Small intestine (tissue), 7 donors: ENCODE measurements around the gene COP1. TPM values are rescaled to one million over a fixed set of nuclear protein-coding genes. Genes with fewer than 3 reads are reported as not detected.

ENCODE experiments used
- DNase-seq, 2 donors: peaks; one replicate each; pipeline versions ENCODE4 v3.0.0 to v3.0.0-alpha.2; 2013
- FAIRE-seq: peaks from 2 replicates; lab custom pipeline; 2012; peaks lifted over from hg19 to GRCh38; lab: Jason Lieb, UNC
- H3K27ac ChIP-seq, 3 donors: one replicate each; pipeline ENCODE4 v1.5.1; 2013; ENCODE audit warnings: low read length in 2 of 3, mild to moderate bottlenecking in 2 of 3, control low read depth in 1 of 3, inconsistent platforms in 1 of 3, low read depth in 1 of 3, moderate library complexity in 1 of 3
- H3K27me3 ChIP-seq, 3 donors: one replicate each; pipeline ENCODE4 v1.6.1; 2013; ENCODE audit warnings: low read length in 3 of 3, inconsistent platforms in 1 of 3; ENCODE audit not compliant: control insufficient read depth in 3 of 3, insufficient read depth in 3 of 3
- H3K36me3 ChIP-seq, 3 donors: one replicate each; pipeline ENCODE4 v1.6.1; 2013; ENCODE audit warnings: low read length in 3 of 3, inconsistent platforms in 1 of 3, low read depth in 1 of 3, mild to moderate bottlenecking in 1 of 3, moderate library complexity in 1 of 3; ENCODE audit not compliant: control insufficient read depth in 3 of 3, insufficient read depth in 2 of 3
- H3K4me1 ChIP-seq, 3 donors: one replicate each; pipeline ENCODE4 v1.6.1; 2013; ENCODE audit warnings: low read length in 2 of 3, inconsistent platforms in 1 of 3, low read depth in 1 of 3, mild to moderate bottlenecking in 1 of 3, moderate library complexity in 1 of 3; ENCODE audit not compliant: control insufficient read depth in 3 of 3, insufficient read depth in 2 of 3
- H3K4me3 ChIP-seq, 3 donors: one replicate each; pipeline ENCODE4 v1.5.1; 2013; ENCODE audit warnings: low read length in 3 of 3, control low read depth in 1 of 3, inconsistent platforms in 1 of 3, low read depth in 1 of 3, mild to moderate bottlenecking in 1 of 3, moderate library complexity in 1 of 3
- H3K9me3 ChIP-seq, 2 donors: one replicate each; pipeline ENCODE4 v1.6.1; 2013; ENCODE audit warnings: low read depth in 1 of 2, low read length in 1 of 2; ENCODE audit not compliant: control insufficient read depth in 2 of 2, insufficient read depth in 1 of 2
- WGBS, 3 donors: extraction: QIAGEN DNeasy Blood & Tissue Kit; methylation state at CpG; one replicate each; pipeline ENCODE4 v1.1.7; 2013; 5-methylcytosine and 5-hydroxymethylcytosine counted together
- polyA plus RNA-seq, 4 donors: library from polyadenylated mRNA; stranded (reverse) in 3 of 4; unstranded in 1 of 4; fragments of 200-250 nt in 3 of 4; fragments of 120-200 nt in 1 of 4; gene quantifications; one replicate each; pipeline versions ENCODE4 v1.2.1 to v1.2.3, GENCODE V29; 2013
- donor health status: healthy with polysubstance abuse.
- donor health status: control.
- donor health status: control.
- donor health status: Bipolar disorder and iron deficiency.
- donor health status: healthy.

Gene COP1
- polyA plus RNA-seq, 4 donors = 34.2 to 68.4 (median 42.7) TPM

GRCh38 chr1:175960169-175960568 lies 246.9 kb downstream of the COP1 start:
- Histone ChIP-seq H3K27me3 (no peaks in the 10 kb centered on the region), H3K9me3 (no peaks in the 10 kb centered on the region), H3K36me3 (peaks cover 0 to 5% (median 3%) of the 10 kb centered on the region in 3 donors), H3K4me1 (no peaks in the 10 kb centered on the region), H3K4me3 (no peak overlapping the region), H3K27ac (no peak overlapping the region)
- DNase-seq (no peak), FAIRE-seq (no peak)
- 94 to 98% (median 97%) methylated on average over 1 of the region's 1 CpG for WGBS, 3 donors

- no peak for FAIRE-seq
- whole genome bisulfite sequencing, 3 donors = 88 to 97% (median 95%) methylated on average over 1 of the region's 1 CpG
These were observed 255.5 kb downstream of the COP1 start for GRCh38 chr1:175951627-175952026.

GRCh38 chr1:175947771-175948170 lies 259.3 kb downstream of the COP1 start:
- Histone ChIP-seq H3K4me3 (no peak overlapping the region), H3K36me3 (peaks cover 0 to 12% (median 6%) of the 10 kb centered on the region in 3 donors), H3K27me3 (no peaks in the 10 kb centered on the region), H3K9me3 (peaks cover 0 to 11% of the 10 kb centered on the region in 2 donors), H3K4me1 (no peaks in the 10 kb centered on the region), H3K27ac (no peak overlapping the region)
- DNase-seq (no peak), FAIRE-seq (no peak)

More at GRCh38 chr1:175951627-175952026, 255.5 kb downstream of the COP1 start:
- no peaks in the 10 kb centered on the region for H3K27me3 ChIP-seq
- peaks cover 2 to 15% (median 6%) of the 10 kb centered on the region in 3 donors for H3K36me3 ChIP-seq
- H3K4me3 ChIP-seq = no peak overlapping the region
- H3K27ac ChIP-seq = no peak overlapping the region
- H3K4me1 ChIP-seq = no peaks in the 10 kb centered on the region
- no peak for DNase-seq
- H3K9me3 ChIP-seq = peaks cover 0 to 13% of the 10 kb centered on the region in 2 donors

- no peaks in the 10 kb centered on the region for H3K4me1 ChIP-seq
- H3K27ac ChIP-seq = no peak overlapping the region
- H3K36me3 ChIP-seq = peaks cover 0 to 11% (median 6%) of the 10 kb centered on the region in 3 donors
- no peaks in the 10 kb centered on the region for H3K9me3 ChIP-seq
- no peak for DNase-seq
- no peak for FAIRE-seq
- H3K27me3 ChIP-seq = no peaks in the 10 kb centered on the region
- WGBS, 3 donors = 83 to 96% (median 89%) methylated on average over 2 of the region's 2 CpGs
- H3K4me3 ChIP-seq = no peak overlapping the region
These were observed 262.5 kb downstream of the COP1 start for GRCh38 chr1:175944591-175944990.

GRCh38 chr1:175941164-175941563 lies 265.9 kb downstream of the COP1 start:
- Histone ChIP-seq H3K4me1 (no peaks in the 10 kb centered on the region), H3K27me3 (no peaks in the 10 kb centered on the region), H3K9me3 (no peaks in the 10 kb centered on the region), H3K27ac (no peak overlapping the region), H3K36me3 (peaks cover 0 to 9% (median 0%) of the 10 kb centered on the region in 3 donors), H3K4me3 (no peak overlapping the region)
- no peak for FAIRE-seq
- DNase-seq = no peak
- 99 to 100% (median 100%) methylated on average over 2 of the region's 2 CpGs for WGBS, 3 donors

GRCh38 chr1:175936736-175937135 lies 270.4 kb downstream of the COP1 start:
- H3K36me3 ChIP-seq = peaks cover 0 to 6% (median 1%) of the 10 kb centered on the region in 3 donors
- no peaks in the 10 kb centered on the region for H3K4me1 ChIP-seq
- H3K9me3 ChIP-seq = no peaks in the 10 kb centered on the region
- 90 to 95% (median 94%) methylated on average over 6 of the region's 6 CpGs for WGBS, 3 donors
- FAIRE-seq = no peak
- H3K27me3 ChIP-seq = no peaks in the 10 kb centered on the region
- H3K27ac ChIP-seq = no peak overlapping the region
- DNase-seq = no peak
- no peak overlapping the region for H3K4me3 ChIP-seq

- DNase-seq (no peak), FAIRE-seq (no peak)
- 60 to 63% (median 62%) methylated on average over 3 of the region's 3 CpGs for WGBS, 3 donors
- Histone ChIP-seq H3K4me1 (no peaks in the 10 kb centered on the region), H3K36me3 (peaks cover 0 to 5% (median 1%) of the 10 kb centered on the region in 3 donors), H3K27ac (no peak overlapping the region), H3K27me3 (no peaks in the 10 kb centered on the region), H3K9me3 (no peaks in the 10 kb centered on the region), H3K4me3 (no peak overlapping the region)
These were observed 271.4 kb downstream of the COP1 start for GRCh38 chr1:175935566-175936115.

- Histone ChIP-seq H3K36me3 (peaks cover 0 to 5% (median 1%) of the 10 kb centered on the region in 3 donors), H3K27me3 (no peaks in the 10 kb centered on the region), H3K27ac (no peak overlapping the region), H3K9me3 (no peaks in the 10 kb centered on the region), H3K4me1 (no peaks in the 10 kb centered on the region), H3K4me3 (no peak overlapping the region)
- 89 to 95% (median 92%) methylated on average over 3 of the region's 3 CpGs for WGBS, 3 donors
- no peak for DNase-seq
- FAIRE-seq = no peak
These were observed 271.9 kb downstream of the COP1 start for GRCh38 chr1:175935166-175935565.

GRCh38 chr1:175933801-175934200 lies 273.3 kb downstream of the COP1 start:
- H3K27me3 ChIP-seq = no peaks in the 10 kb centered on the region
- H3K36me3 ChIP-seq = peaks cover 0 to 2% (median 1%) of the 10 kb centered on the region in 3 donors
- H3K27ac ChIP-seq = no peak overlapping the region
- DNase-seq (no peak), FAIRE-seq (no peak)
- H3K9me3 ChIP-seq = peaks cover 0 to 7% of the 10 kb centered on the region in 2 donors
- 75 to 96% (median 93%) methylated on average over 3 of the region's 3 CpGs for WGBS, 3 donors
- no peak overlapping the region for H3K4me3 ChIP-seq
- H3K4me1 ChIP-seq = no peaks in the 10 kb centered on the region
